ENCODE measurements around the gene TTLL12.

DNA sequence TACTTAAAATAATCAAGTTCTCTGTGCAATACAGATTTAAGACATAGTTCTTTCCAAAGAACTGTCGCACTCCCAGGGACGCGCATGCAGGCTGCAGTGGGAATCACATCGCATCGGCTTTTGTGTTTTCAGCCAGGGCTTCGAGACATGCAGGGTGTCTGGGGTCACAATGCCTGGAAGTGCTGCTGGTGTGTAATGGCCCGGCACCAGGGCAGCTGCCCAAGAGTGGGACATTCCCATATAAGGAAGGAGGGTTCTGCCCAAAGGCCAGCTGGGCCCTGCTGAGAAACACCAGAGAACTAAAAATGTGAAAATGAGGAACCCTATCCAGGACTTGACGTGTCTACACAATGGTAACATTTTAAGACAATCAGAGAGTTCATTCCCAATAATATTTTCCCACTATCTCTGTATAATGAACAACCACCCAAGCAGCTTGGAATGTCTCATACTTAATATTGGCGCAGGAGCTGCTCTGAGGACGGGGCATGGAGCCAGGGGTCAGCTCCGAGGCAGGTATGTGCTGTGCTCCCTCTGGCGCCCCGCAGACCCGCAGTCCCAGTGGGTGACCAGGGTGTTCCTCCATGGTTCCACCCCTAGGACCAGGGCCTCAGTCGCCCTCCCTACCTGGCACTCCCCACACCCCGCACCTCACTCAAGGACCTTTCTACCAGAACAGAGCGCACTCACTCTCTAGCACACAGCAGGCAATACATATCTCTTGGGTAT lies 55.0 kb downstream of the TTLL12 start:
- TF ChIP-seq, protein P1, sequence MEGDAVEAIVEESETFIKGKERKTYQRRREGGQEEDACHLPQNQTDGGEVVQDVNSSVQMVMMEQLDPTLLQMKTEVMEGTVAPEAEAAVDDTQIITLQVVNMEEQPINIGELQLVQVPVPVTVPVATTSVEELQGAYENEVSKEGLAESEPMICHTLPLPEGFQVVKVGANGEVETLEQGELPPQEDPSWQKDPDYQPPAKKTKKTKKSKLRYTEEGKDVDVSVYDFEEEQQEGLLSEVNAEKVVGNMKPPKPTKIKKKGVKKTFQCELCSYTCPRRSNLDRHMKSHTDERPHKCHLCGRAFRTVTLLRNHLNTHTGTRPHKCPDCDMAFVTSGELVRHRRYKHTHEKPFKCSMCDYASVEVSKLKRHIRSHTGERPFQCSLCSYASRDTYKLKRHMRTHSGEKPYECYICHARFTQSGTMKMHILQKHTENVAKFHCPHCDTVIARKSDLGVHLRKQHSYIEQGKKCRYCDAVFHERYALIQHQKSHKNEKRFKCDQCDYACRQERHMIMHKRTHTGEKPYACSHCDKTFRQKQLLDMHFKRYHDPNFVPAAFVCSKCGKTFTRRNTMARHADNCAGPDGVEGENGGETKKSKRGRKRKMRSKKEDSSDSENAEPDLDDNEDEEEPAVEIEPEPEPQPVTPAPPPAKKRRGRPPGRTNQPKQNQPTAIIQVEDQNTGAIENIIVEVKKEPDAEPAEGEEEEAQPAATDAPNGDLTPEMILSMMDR (IDR thresholded peaks at IDR 0.05) = no peak
- TF ChIP-seq EP300 (IDR thresholded peaks at IDR 0.05) = no peak
- no peak for TF ChIP-seq POLR2A (IDR thresholded peaks at IDR 0.05)
- TF ChIP-seq POLR2AphosphoS5 (IDR thresholded peaks at IDR 0.05) = no peak
